ACC112 (cell line): ENCODE data around the gene WDR48.

Experiments used
- H2AFZ ChIP-seq: fragments of 200-600 bp; sonication (generic); one replicate; pipeline ENCODE4 v1.6.0; 2017; ENCODE audit warnings: antibody characterized with exemption, low read length; ENCODE audit not compliant: unreplicated experiment
- H3K27ac ChIP-seq: fragments of 200-600 bp; sonication (generic); 2 replicates; pipeline ENCODE4 v1.5.1; 2014; ENCODE audit warnings: low read depth, mild to moderate bottlenecking, antibody characterized with exemption, low read length, moderate library complexity
- H3K27me3 ChIP-seq: fragments of 200-600 bp; sonication (generic); 2 replicates; pipeline ENCODE4 v1.6.1; 2014; ENCODE audit warnings: mild to moderate bottlenecking, antibody characterized with exemption, low read length, moderate library complexity, mixed read lengths; ENCODE audit not compliant: insufficient read depth
- H3K36me3 ChIP-seq: fragments of 200-600 bp; sonication (generic); 2 replicates; pipeline ENCODE4 v1.6.1; 2016; ENCODE audit warnings: mild to moderate bottlenecking, antibody characterized with exemption, low read length, moderate library complexity, mixed read lengths; ENCODE audit not compliant: insufficient read depth
- H3K4me1 ChIP-seq: fragments of 200-600 bp; sonication (generic); one replicate; pipeline ENCODE4 v1.6.1; 2016; ENCODE audit warnings: low read length, mixed read lengths; ENCODE audit not compliant: insufficient read depth, unreplicated experiment, control insufficient read depth
- H3K4me3 ChIP-seq: fragments of 200-600 bp; sonication (generic); 2 replicates; pipeline ENCODE4 v1.5.1; 2014; ENCODE audit warnings: mild to moderate bottlenecking, low read depth, low read length
- H3K79me2 ChIP-seq: fragments of 200-600 bp; sonication (generic); one replicate; pipeline ENCODE4 v1.6.0; 2016; ENCODE audit warnings: low read length; ENCODE audit not compliant: control insufficient read depth, unreplicated experiment, insufficient read depth

WDR48 gene

GRCh38 chr3:39063143-39063542 lies 11.3 kb downstream of the WDR48 start:
- H3K79me2 ChIP-seq = peaks cover 18% of the 10 kb centered on the region
- no peak overlapping the region for H3K27ac ChIP-seq
- 0 out of 2 replicates have a peak, but pooled peaks cover 6% of the 10 kb centered on the region for H3K36me3 ChIP-seq
- H3K4me3 ChIP-seq = no peak overlapping the region
- no peaks in the 10 kb centered on the region for H3K4me1 ChIP-seq
- no peak overlapping the region for H2AFZ ChIP-seq
- H3K27me3 ChIP-seq = no peaks in the 10 kb centered on the region

- no peak overlapping the region for H3K4me3 ChIP-seq
- no peak overlapping the region for H2AFZ ChIP-seq
- H3K27me3 ChIP-seq = no peaks in the 10 kb centered on the region
- H3K79me2 ChIP-seq = peaks cover 6% of the 10 kb centered on the region
- no peaks in the 10 kb centered on the region for H3K4me1 ChIP-seq
- peaks cover 6% of the 10 kb centered on the region; the same call in 1 of the 2 replicates for H3K36me3 ChIP-seq
- no peak overlapping the region for H3K27ac ChIP-seq
Measured at GRCh38 chr3:39064646-39065045, 12.8 kb downstream of the WDR48 start.

GRCh38 chr3:39065197-39065596 lies 13.4 kb downstream of the WDR48 start:
- H3K79me2 ChIP-seq = peaks cover 6% of the 10 kb centered on the region
- H2AFZ ChIP-seq = no peak overlapping the region
- H3K4me1 ChIP-seq = no peaks in the 10 kb centered on the region
- no peaks in the 10 kb centered on the region for H3K27me3 ChIP-seq
- no peak overlapping the region for H3K4me3 ChIP-seq
- H3K27ac ChIP-seq = no peak overlapping the region
- H3K36me3 ChIP-seq = peaks cover 7% of the 10 kb centered on the region; the same call in 1 of the 2 replicates

GRCh38 chr3:39067286-39067685 lies 15.5 kb downstream of the WDR48 start:
- H3K27ac ChIP-seq = no peak overlapping the region

GRCh38 chr3:39068556-39068955 lies 16.7 kb downstream of the WDR48 start:
- Histone ChIP-seq H3K27ac (no peak overlapping the region), H3K36me3 (peaks cover 9% of the 10 kb centered on the region; the same call in 1 of the 2 replicates), H3K79me2 (no peaks in the 10 kb centered on the region), H3K27me3 (no peaks in the 10 kb centered on the region), H3K4me1 (no peaks in the 10 kb centered on the region), H2AFZ (no peak overlapping the region), H3K4me3 (no peak overlapping the region)

More at GRCh38 chr3:39067286-39067685, 15.5 kb downstream of the WDR48 start:
- H2AFZ ChIP-seq = no peak overlapping the region
- H3K4me3 ChIP-seq = no peak overlapping the region
- H3K79me2 ChIP-seq = peaks cover 6% of the 10 kb centered on the region
- peaks cover 9% of the 10 kb centered on the region; the same call in 1 of the 2 replicates for H3K36me3 ChIP-seq
- no peaks in the 10 kb centered on the region for H3K4me1 ChIP-seq
- no peaks in the 10 kb centered on the region for H3K27me3 ChIP-seq

GRCh38 chr3:39075910-39076309 lies 24.1 kb downstream of the WDR48 start:
- no peaks in the 10 kb centered on the region for H3K4me1 ChIP-seq
- H3K27me3 ChIP-seq = no peaks in the 10 kb centered on the region
- no peak overlapping the region for H2AFZ ChIP-seq
- H3K36me3 ChIP-seq = peaks cover 15% of the 10 kb centered on the region; the same call in 1 of the 2 replicates
- no peak overlapping the region for H3K27ac ChIP-seq
- H3K4me3 ChIP-seq = no peak overlapping the region
- no peaks in the 10 kb centered on the region for H3K79me2 ChIP-seq

- Histone ChIP-seq H3K4me1 (no peaks in the 10 kb centered on the region), H3K36me3 (peaks cover 9% of the 10 kb centered on the region; the same call in 1 of the 2 replicates), H2AFZ (no peak overlapping the region), H3K27me3 (no peaks in the 10 kb centered on the region), H3K79me2 (no peaks in the 10 kb centered on the region), H3K4me3 (no peak overlapping the region), H3K27ac (no peak overlapping the region)
Measured at GRCh38 chr3:39079530-39079929, 27.7 kb downstream of the WDR48 start.

GRCh38 chr3:39080026-39080425 lies 28.2 kb downstream of the WDR48 start:
- H3K27ac ChIP-seq = no peak overlapping the region
- peaks cover 7% of the 10 kb centered on the region; the same call in 1 of the 2 replicates for H3K36me3 ChIP-seq
- no peaks in the 10 kb centered on the region for H3K4me1 ChIP-seq
- no peak overlapping the region for H3K4me3 ChIP-seq
- H3K79me2 ChIP-seq = no peaks in the 10 kb centered on the region
- no peaks in the 10 kb centered on the region for H3K27me3 ChIP-seq
- H2AFZ ChIP-seq = no peak overlapping the region

- H3K36me3 ChIP-seq = peaks cover 15% of the 10 kb centered on the region
- no peaks in the 10 kb centered on the region for H3K79me2 ChIP-seq
- no peak overlapping the region for H3K27ac ChIP-seq
- no peak overlapping the region for H2AFZ ChIP-seq
- no peaks in the 10 kb centered on the region for H3K4me1 ChIP-seq
- no peaks in the 10 kb centered on the region for H3K27me3 ChIP-seq
- no peak overlapping the region for H3K4me3 ChIP-seq
Measured at GRCh38 chr3:39082666-39083313, 31.0 kb downstream of the WDR48 start.

- Histone ChIP-seq H3K4me3 (no peak overlapping the region), H3K27me3 (no peaks in the 10 kb centered on the region), H3K36me3 (peaks cover 26% of the 10 kb centered on the region), H3K27ac (no peak overlapping the region), H2AFZ (no peak overlapping the region), H3K4me1 (no peaks in the 10 kb centered on the region), H3K79me2 (no peaks in the 10 kb centered on the region)
Measured at GRCh38 chr3:39086144-39086543, 34.3 kb downstream of the WDR48 start.

GRCh38 chr3:39088456-39088855 lies 36.6 kb downstream of the WDR48 start:
- Histone ChIP-seq H3K4me1 (no peaks in the 10 kb centered on the region), H3K4me3 (no peak overlapping the region), H2AFZ (no peak overlapping the region), H3K27me3 (no peaks in the 10 kb centered on the region), H3K27ac (no peak overlapping the region), H3K79me2 (no peaks in the 10 kb centered on the region), H3K36me3 (peaks cover 29% of the 10 kb centered on the region)
